RWPE1 (cell line): ENCODE measurements around the gene SMG9.
A peak's percentile ranks its signal among the peaks of the same experiment; 100 is the strongest.

Source experiments
- CTCF ChIA-PET: fragments of 350-600 bp; sonication (Branson Sonifier 250); formaldehyde crosslinking; extraction: SDS; loops from one replicate; lab custom pipeline; 2021; lab: Yijun Ruan, JAX
- POLR2A ChIA-PET: fragments of 400-600 bp; formaldehyde crosslinking; extraction: SDS; loops from one replicate; lab custom pipeline; 2020; ENCODE audit warnings: antibody characterized with exemption; ENCODE audit not compliant: low non-redundant PET; lab: Yijun Ruan, JAX
- DNase-seq: peaks from one replicate; pipeline ENCODE4 v3.0.0; 2012; ENCODE audit warnings: low spot score
- H3K27ac ChIP-seq: fragments of 450-650 bp; 2 replicates; pipeline ENCODE4 v1.5.1; 2017
- TF ChIP-seq, protein P1 (sequence below): fragments of 450-650 bp; conservative IDR thresholded peaks from 2 replicates; pipeline ENCODE4 v1.5.1; 2017; ENCODE audit warnings: low read depth, mild to moderate bottlenecking

The SMG9 gene

GRCh38 chr19:43725468-43725867 is 29.3 kb downstream of the SMG9 start:
- POLR2A ChIA-PET = interaction anchor here (0.5 kb wide), 1 partner anchor 1705 kb away, joined by 3 read pairs; no protein-coding TSS in a partner anchor
- TF ChIP-seq, protein P1, sequence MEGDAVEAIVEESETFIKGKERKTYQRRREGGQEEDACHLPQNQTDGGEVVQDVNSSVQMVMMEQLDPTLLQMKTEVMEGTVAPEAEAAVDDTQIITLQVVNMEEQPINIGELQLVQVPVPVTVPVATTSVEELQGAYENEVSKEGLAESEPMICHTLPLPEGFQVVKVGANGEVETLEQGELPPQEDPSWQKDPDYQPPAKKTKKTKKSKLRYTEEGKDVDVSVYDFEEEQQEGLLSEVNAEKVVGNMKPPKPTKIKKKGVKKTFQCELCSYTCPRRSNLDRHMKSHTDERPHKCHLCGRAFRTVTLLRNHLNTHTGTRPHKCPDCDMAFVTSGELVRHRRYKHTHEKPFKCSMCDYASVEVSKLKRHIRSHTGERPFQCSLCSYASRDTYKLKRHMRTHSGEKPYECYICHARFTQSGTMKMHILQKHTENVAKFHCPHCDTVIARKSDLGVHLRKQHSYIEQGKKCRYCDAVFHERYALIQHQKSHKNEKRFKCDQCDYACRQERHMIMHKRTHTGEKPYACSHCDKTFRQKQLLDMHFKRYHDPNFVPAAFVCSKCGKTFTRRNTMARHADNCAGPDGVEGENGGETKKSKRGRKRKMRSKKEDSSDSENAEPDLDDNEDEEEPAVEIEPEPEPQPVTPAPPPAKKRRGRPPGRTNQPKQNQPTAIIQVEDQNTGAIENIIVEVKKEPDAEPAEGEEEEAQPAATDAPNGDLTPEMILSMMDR = no peak
- DNase-seq = no peak
- CTCF ChIA-PET = interaction anchor here (0.6 kb wide), 1 partner anchor 53 kb away, joined by 3 read pairs; no protein-coding TSS in a partner anchor
- no peak overlapping the region for H3K27ac ChIP-seq

DNA sequence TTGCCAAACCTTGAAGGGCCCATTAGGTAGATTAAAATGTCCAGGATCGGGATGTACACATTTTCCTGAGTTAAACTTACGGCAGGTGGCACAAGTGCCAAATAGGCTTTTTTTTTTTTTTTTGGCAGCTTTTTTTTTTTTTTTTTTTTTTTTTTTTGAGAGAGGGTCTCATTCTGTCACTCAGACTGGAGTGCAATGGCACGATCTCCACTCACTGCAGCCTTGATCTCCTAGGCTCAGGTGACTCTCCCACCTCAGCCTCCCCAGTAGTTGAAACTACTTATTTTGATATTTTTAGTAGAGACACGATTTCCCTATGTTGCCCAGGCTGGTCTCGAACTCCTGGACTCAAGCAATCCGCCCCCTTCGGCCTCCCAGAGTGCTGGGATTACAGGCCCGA is 29.9 kb downstream of the SMG9 start:
- TF ChIP-seq, protein P1 = no peak
- CTCF ChIA-PET = no interaction called here
- POLR2A ChIA-PET = interaction anchor here (0.5 kb wide), 1 partner anchor 1705 kb away, joined by 3 read pairs; no protein-coding TSS in a partner anchor
- no peak overlapping the region for H3K27ac ChIP-seq
- DNase-seq = no peak

- no peak overlapping the region for H3K27ac ChIP-seq
- no peak for DNase-seq
- POLR2A ChIA-PET = no interaction called here
- TF ChIP-seq, protein P1 = no peak; the same call in 1 of the 2 replicates
- CTCF ChIA-PET = interaction anchor here (0.7 kb wide), 1 partner anchor 1225 kb away, joined by 3 read pairs; no protein-coding TSS in a partner anchor
Measured at GRCh38 chr19:43723588-43723987, 31.2 kb downstream of the SMG9 start.

GRCh38 chr19:43721469-43722048 is 33.2 kb downstream of the SMG9 start:
- no peak overlapping the region; the same call in 1 of the 2 replicates for H3K27ac ChIP-seq
- DNase-seq = no peak
- ChIA-PET POLR2A (no interaction called here), CTCF (interaction anchor here (0.5 to 1.2 kb wide), 6 partner anchors 10 to 1020 kb away, joined by 3 to 5 read pairs (median 3); no protein-coding TSS in a partner anchor)
- TF ChIP-seq, protein P1 = no peak

GRCh38 chr19:43720936-43721335 is 33.8 kb downstream of the SMG9 start:
- no peak for DNase-seq
- ChIA-PET POLR2A (no interaction called here), CTCF (interaction anchor here (1.2 kb wide), 2 partner anchors 11 to 46 kb away, joined by 3 to 4 read pairs; no protein-coding TSS in a partner anchor)
- peak overlapping the region; percentile 3; the same call in 1 of the 2 replicates for H3K27ac ChIP-seq
- TF ChIP-seq, protein P1 = no peak

DNA sequence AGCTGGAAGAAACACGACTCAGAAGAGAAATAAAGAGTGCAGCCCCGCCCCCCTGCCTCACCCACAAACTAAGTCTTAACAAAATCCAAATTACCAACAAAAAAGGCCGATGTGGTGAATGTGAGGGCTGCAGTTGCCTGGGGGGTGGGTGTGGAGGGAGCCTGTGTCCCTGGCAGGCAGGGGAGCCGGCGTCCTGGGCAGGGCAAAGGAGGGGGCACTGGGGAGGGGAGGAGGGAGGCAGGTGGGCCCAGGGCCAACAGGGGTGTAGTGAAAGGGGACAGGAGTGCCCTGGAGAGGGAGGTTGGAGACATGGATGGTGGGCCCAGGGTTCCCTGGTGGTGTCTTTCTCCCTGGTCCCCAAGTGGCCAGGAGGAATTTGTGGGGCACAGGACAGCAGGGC is 34.8 kb downstream of the SMG9 start:
- ChIA-PET POLR2A (interaction anchor here (0.6 kb wide), 1 partner anchor 51 kb away, joined by 5 read pairs; no protein-coding TSS in a partner anchor), CTCF (interaction anchor here (0.6 kb wide), 1 partner anchor 817 kb away, joined by 3 read pairs; no protein-coding TSS in a partner anchor)
- DNase-seq = no peak
- H3K27ac ChIP-seq = no peak overlapping the region
- TF ChIP-seq, protein P1 = no peak
